GM23248 (cell line): Measurements from ENCODE around the gene SNX32. TPM values are rescaled to one million over a fixed set of nuclear protein-coding genes. Genes with fewer than 3 reads are reported as not detected.

ENCODE experiments used
- DNase-seq: peaks from one replicate; pipeline ENCODE4 v3.0.0-alpha.2; 2015
- H2AFZ ChIP-seq: fragments of 200-600 bp; sonication (generic); 2 replicates; pipeline ENCODE4 v1.6.1; 2016; ENCODE audit warnings: antibody characterized with exemption
- H3F3A ChIP-seq: fragments of 200-600 bp; sonication (generic); 2 replicates; pipeline ENCODE4 v1.6.1; 2016; ENCODE audit warnings: mild to moderate bottlenecking, antibody characterized with exemption, mixed run types; ENCODE audit not compliant: insufficient read depth
- H3K27ac ChIP-seq: fragments of 200-600 bp; sonication (generic); 2 replicates; pipeline ENCODE4 v1.5.1; 2016; ENCODE audit warnings: mild to moderate bottlenecking
- H3K27me3 ChIP-seq: fragments of 200-600 bp; sonication (generic); replicated peaks from 2 replicates; pipeline ENCODE4 v1.6.1; 2016; ENCODE audit warnings: mild to moderate bottlenecking; ENCODE audit not compliant: insufficient read depth
- H3K36me3 ChIP-seq: fragments of 200-600 bp; sonication (generic); 2 replicates; pipeline ENCODE4 v1.6.1; 2016; ENCODE audit warnings: low read depth, mild to moderate bottlenecking
- H3K4me1 ChIP-seq: fragments of 200-600 bp; sonication (generic); 2 replicates; pipeline ENCODE4 v1.6.1; 2016; ENCODE audit warnings: mild to moderate bottlenecking; ENCODE audit not compliant: insufficient read depth
- H3K4me2 ChIP-seq: fragments of 200-600 bp; sonication (generic); one replicate; pipeline ENCODE4 v1.6.1; 2016; ENCODE audit warnings: mild to moderate bottlenecking; ENCODE audit not compliant: unreplicated experiment
- H3K4me3 ChIP-seq: fragments of 200-600 bp; sonication (generic); 2 replicates; pipeline ENCODE4 v1.5.1; 2016; ENCODE audit warnings: mild to moderate bottlenecking
- H3K79me2 ChIP-seq: fragments of 200-600 bp; sonication (generic); 2 replicates; pipeline ENCODE4 v1.6.1; 2016; ENCODE audit warnings: mild to moderate bottlenecking; ENCODE audit not compliant: insufficient read depth
- H3K9ac ChIP-seq: fragments of 200-600 bp; sonication (generic); 2 replicates; pipeline ENCODE4 v1.6.1; 2016; ENCODE audit warnings: mild to moderate bottlenecking
- H3K9me2 ChIP-seq: fragments of 200-600 bp; sonication (generic); 2 replicates; pipeline ENCODE4 v1.6.1; 2016; ENCODE audit warnings: mixed run types, mild to moderate bottlenecking, moderate library complexity; ENCODE audit not compliant: insufficient read depth
- H3K9me3 ChIP-seq: fragments of 200-600 bp; sonication (generic); one replicate; pipeline ENCODE4 v1.6.1; 2017; ENCODE audit warnings: low read depth
- H4K20me1 ChIP-seq: fragments of 200-600 bp; sonication (generic); 2 replicates; pipeline ENCODE4 v1.6.0; 2016; ENCODE audit not compliant: insufficient read depth
- EZH2 ChIP-seq: fragments of 200-600 bp; sonication (generic); IDR thresholded peaks from 2 replicates; pipeline ENCODE4 v1.6.1; 2018; ENCODE audit warnings: antibody characterized with exemption, mild to moderate bottlenecking; ENCODE audit not compliant: insufficient read depth, poor library complexity, severe bottlenecking
- EZH2phosphoT487 ChIP-seq: fragments of 200-600 bp; sonication (generic); IDR thresholded peaks from 2 replicates; pipeline ENCODE4 v1.6.1; 2018; ENCODE audit warnings: antibody characterized with exemption, moderate library complexity, mild to moderate bottlenecking, low read depth; ENCODE audit not compliant: insufficient read depth
- WGBS, 2 experiments: methylation state at CpG; one replicate each; pipeline ENCODE4 v1.1.6; 2015 to 2017; ENCODE audit warnings: low lambda C conversion rate in 2 of 2, low coverage in 1 of 2; ENCODE audit errors: missing lambda C conversion rate in 2 of 2; 5-methylcytosine and 5-hydroxymethylcytosine counted together
- in situ Hi-C: fragments of 300-500 bp; cut with MboI; formaldehyde crosslinking; loops from 2 replicates; pipeline ENCODE4 v1.15.0; 2020
- polyA plus RNA-seq: library from polyadenylated mRNA; unstranded; fragments of >200 nt; fragmentation: Nextera tagmentation; extraction: Ambion mirVana; gene quantifications from 2 replicates; pipeline ENCODE4 v1.2.1, GENCODE V29; 2016
- total RNA-seq: library from RNA; depleted of rRNA; stranded (reverse); fragments of >200 nt; shearing (Covaris generic); gene quantifications from 2 replicates; pipeline ENCODE4 v1.2.3, GENCODE V29; 2014

SNX32 gene
- total and polyA plus RNA-seq, 2 experiments from 2014 or later: 0.51 TPM; not detected in 1

GRCh38 chr11:65873318-65874156 is 39.8 kb downstream of the SNX32 start:
- Histone ChIP-seq H3K9me3 (no peaks in the 10 kb centered on the region), H2AFZ (peak overlapping the region; percentile 87), H3K27ac (peak overlapping the region; percentile 74), H3K27me3 (no peaks in the 10 kb centered on the region), H3F3A (peaks cover 20% of the 10 kb centered on the region), H3K79me2 (peaks cover 41% of the 10 kb centered on the region), H3K9ac (peak overlapping the region; percentile 93), H4K20me1 (no peaks in the 10 kb centered on the region), H3K9me2 (no peaks in the 10 kb centered on the region), H3K4me3 (peak overlapping the region; percentile 85), H3K4me2 (peak overlapping the region; percentile 89), H3K4me1 (peaks cover 16% of the 10 kb centered on the region), H3K36me3 (peaks cover 9% of the 10 kb centered on the region; the same call in 1 of the 2 replicates)
- TF ChIP-seq EZH2 (no peak), EZH2phosphoT487 (no peak)
- DNase-seq: peak; percentile 98
- WGBS, 2 experiments: 11% methylated on average over 45 to 47 of the region's 54 CpGs
- in situ Hi-C loops: no loop called here

DNA sequence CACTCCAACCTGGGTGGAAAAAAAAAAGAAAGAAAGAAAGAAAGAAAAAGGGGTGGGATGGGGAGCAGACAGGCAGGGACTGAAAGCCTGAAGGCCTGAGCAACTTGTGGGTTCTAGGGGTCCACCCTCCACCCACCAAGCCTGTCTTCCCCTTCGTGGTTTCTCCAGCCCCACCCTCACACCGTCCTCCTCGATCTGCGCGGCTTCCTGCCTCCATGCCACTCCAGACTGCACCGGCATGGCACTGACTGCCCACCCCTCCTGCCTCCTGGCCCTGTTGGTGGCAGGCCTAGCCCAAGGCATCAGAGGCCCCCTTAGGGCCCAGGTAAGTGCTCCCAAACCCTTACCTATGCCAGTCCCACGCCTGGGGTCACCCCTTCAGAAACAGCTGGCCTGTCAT is 45.9 kb downstream of the SNX32 start, which contains the start of gene CTSW:
TSS of gene CTSW (plus strand) at position 221 of the 400 bp plus-strand sequence. CDS start at position 239, 18 bp downstream.
- H3K4me3 ChIP-seq: no peak within 1 kb of the TSS
- no peaks in the 10 kb centered on the region for H3K9me2 ChIP-seq
- H2AFZ ChIP-seq: no peak within 1 kb of the TSS
- peaks cover 17% of the 10 kb centered on the region for H3K79me2 ChIP-seq
- in situ Hi-C loops: loop anchor here (10.0 kb wide), 1 partner anchor 105 kb away; no protein-coding TSS in a partner anchor
- peaks cover 11% of the 10 kb centered on the region; the same call in 1 of the 2 replicates for H3K36me3 ChIP-seq
- H4K20me1 ChIP-seq: no peaks in the 10 kb centered on the region
- TF ChIP-seq EZH2phosphoT487: no peak
- TF ChIP-seq EZH2: no peak
- H3F3A ChIP-seq: no peaks in the 10 kb centered on the region
- 64 to 68% methylated on average over 7 of the region's 7 CpGs for WGBS, 2 experiments
- no peak within 1 kb of the TSS for H3K4me2 ChIP-seq
- H3K27me3 ChIP-seq: no peaks in the 10 kb centered on the region
- H3K4me1 ChIP-seq: no peaks in the 10 kb centered on the region
- H3K9ac ChIP-seq: no peak within 1 kb of the TSS
- H3K9me3 ChIP-seq: no peaks in the 10 kb centered on the region
- no peak for DNase-seq
- H3K27ac ChIP-seq: no peak within 1 kb of the TSS

- Histone ChIP-seq H3K4me2 (no peak overlapping the region), H4K20me1 (no peaks in the 10 kb centered on the region), H3K9me2 (no peaks in the 10 kb centered on the region), H3K4me1 (no peaks in the 10 kb centered on the region), H3K79me2 (peaks cover 19% of the 10 kb centered on the region), H3K9ac (no peak overlapping the region), H3K36me3 (peaks cover 11% of the 10 kb centered on the region; the same call in 1 of the 2 replicates), H3K9me3 (no peaks in the 10 kb centered on the region), H3K4me3 (no peak overlapping the region), H3K27ac (no peak overlapping the region), H2AFZ (no peak overlapping the region), H3K27me3 (no peaks in the 10 kb centered on the region), H3F3A (no peaks in the 10 kb centered on the region)
- TF ChIP-seq EZH2phosphoT487 (no peak), EZH2 (no peak)
- no peak for DNase-seq
- WGBS, 2 experiments: 75 to 79% methylated on average over 7 of the region's 7 CpGs
- in situ Hi-C loops: loop anchor here (10.0 kb wide), 1 partner anchor 105 kb away; no protein-coding TSS in a partner anchor
Observed at GRCh38 chr11:65880027-65880426, 46.3 kb downstream of the SNX32 start.

- no peak for DNase-seq
- no peak overlapping the region for H2AFZ ChIP-seq
Observed at GRCh38 chr11:65880844-65881421, 47.2 kb downstream of the SNX32 start.

More at GRCh38 chr11:65880844-65881421, 47.2 kb downstream of the SNX32 start:
- H3F3A ChIP-seq: peaks cover 4% of the 10 kb centered on the region; the same call in 1 of the 2 replicates
- H3K4me1 ChIP-seq: no peaks in the 10 kb centered on the region
- peaks cover 14% of the 10 kb centered on the region; the same call in 1 of the 2 replicates for H3K36me3 ChIP-seq
- WGBS, 2 experiments: 56 to 64% methylated on average over 7 of the region's 7 CpGs
- H3K9me3 ChIP-seq: no peaks in the 10 kb centered on the region
- H3K4me3 ChIP-seq: no peak overlapping the region
- no peaks in the 10 kb centered on the region for H3K27me3 ChIP-seq
- no peaks in the 10 kb centered on the region for H3K9me2 ChIP-seq
- no peak overlapping the region for H3K4me2 ChIP-seq
- in situ Hi-C loops: loop anchor here (10.0 kb wide), 1 partner anchor 104 kb away; no protein-coding TSS in a partner anchor
- H3K79me2 ChIP-seq: peaks cover 28% of the 10 kb centered on the region
- no peaks in the 10 kb centered on the region for H4K20me1 ChIP-seq
- H3K9ac ChIP-seq: no peak overlapping the region
- H3K27ac ChIP-seq: no peak overlapping the region
- TF ChIP-seq EZH2 (no peak), EZH2phosphoT487 (no peak)
